ENCODE measurements around the gene COL23A1. TPM values are rescaled to one million over a fixed set of nuclear protein-coding genes. Genes with fewer than 3 reads are reported as not detected.

Gene COL23A1
- total RNA-seq, 1 donor from 2014 or later: 4.3 TPM

DNA sequence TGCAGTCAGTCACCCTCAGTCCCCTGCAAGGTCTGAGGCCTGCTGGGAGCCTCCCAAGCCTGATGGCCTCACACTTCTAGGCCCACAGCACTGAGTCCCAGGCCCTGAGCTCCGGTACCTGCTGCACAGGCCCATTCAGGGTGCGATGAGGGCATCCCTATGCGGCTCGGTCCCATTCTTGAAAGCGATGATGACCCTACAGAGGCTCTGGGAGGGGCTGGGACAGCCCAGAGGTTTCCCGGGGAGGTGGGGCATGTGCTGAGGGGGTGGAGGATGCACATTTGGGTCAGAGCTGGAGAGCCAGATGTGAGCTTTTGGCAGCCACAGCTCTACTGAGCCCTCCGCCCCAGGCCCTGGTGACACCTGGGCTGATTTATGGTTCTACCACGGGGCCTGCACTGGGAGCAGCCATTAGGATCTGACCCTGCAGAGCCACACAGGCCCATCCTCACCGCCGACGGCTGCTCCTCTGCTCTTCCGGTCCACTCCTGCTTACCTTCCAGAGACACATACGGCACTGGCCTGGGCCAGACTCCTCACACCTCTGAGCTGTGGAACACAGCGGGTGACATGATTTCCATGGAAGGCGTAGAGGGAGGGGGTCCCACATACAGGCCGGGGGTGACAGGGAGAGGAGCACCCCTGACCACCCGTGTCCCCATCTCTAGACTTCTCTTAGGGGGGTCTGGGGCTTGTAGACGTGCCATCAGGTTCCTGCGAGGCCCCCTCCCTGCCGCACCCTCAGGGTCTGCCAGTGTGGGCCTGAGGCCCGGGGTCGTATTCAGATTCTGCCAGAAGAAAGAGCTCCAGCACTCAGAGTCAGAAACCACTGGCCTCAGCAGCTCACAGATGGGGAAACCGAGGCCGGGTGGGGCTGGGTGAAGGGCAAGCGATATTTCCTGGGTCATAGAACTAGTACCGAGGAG, 53.4 kb downstream of the COL23A1 start:
- DNase-seq (ENCODE audit: low spot score in 2 of 2): no peak
- Histone ChIP-seq H3K9me3 (no peaks in the 10 kb centered on the region), H3K27me3 (no peaks in the 10 kb centered on the region), H3K36me3 (no peaks in the 10 kb centered on the region), H3K4me3 (no peak overlapping the region), H3K27ac (no peak overlapping the region), H3K4me1 (no peaks in the 10 kb centered on the region)
- intact Hi-C loops (cut with DNase I): no loop called here
- TF ChIP-seq, protein P1, sequence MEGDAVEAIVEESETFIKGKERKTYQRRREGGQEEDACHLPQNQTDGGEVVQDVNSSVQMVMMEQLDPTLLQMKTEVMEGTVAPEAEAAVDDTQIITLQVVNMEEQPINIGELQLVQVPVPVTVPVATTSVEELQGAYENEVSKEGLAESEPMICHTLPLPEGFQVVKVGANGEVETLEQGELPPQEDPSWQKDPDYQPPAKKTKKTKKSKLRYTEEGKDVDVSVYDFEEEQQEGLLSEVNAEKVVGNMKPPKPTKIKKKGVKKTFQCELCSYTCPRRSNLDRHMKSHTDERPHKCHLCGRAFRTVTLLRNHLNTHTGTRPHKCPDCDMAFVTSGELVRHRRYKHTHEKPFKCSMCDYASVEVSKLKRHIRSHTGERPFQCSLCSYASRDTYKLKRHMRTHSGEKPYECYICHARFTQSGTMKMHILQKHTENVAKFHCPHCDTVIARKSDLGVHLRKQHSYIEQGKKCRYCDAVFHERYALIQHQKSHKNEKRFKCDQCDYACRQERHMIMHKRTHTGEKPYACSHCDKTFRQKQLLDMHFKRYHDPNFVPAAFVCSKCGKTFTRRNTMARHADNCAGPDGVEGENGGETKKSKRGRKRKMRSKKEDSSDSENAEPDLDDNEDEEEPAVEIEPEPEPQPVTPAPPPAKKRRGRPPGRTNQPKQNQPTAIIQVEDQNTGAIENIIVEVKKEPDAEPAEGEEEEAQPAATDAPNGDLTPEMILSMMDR (IDR thresholded peaks at IDR 0.05): no peak

- intact Hi-C loops (cut with DNase I): no loop called here
- H3K27ac ChIP-seq: no peak overlapping the region
- no peaks in the 10 kb centered on the region for H3K9me3 ChIP-seq
- DNase-seq (ENCODE audit: low spot score in 2 of 2): no peak
- H3K36me3 ChIP-seq: no peaks in the 10 kb centered on the region
- TF ChIP-seq, protein P1 (IDR thresholded peaks at IDR 0.05): no peak
- no peaks in the 10 kb centered on the region for H3K4me1 ChIP-seq
- H3K4me3 ChIP-seq: no peak overlapping the region
- no peaks in the 10 kb centered on the region for H3K27me3 ChIP-seq
Measured at GRCh38 chr5:178535299-178536175, 54.7 kb downstream of the COL23A1 start.

- Histone ChIP-seq H3K27me3 (no peaks in the 10 kb centered on the region), H3K9me3 (no peaks in the 10 kb centered on the region), H3K4me3 (no peak overlapping the region), H3K36me3 (no peaks in the 10 kb centered on the region), H3K27ac (no peak overlapping the region), H3K4me1 (no peaks in the 10 kb centered on the region)
- TF ChIP-seq, protein P1 (IDR thresholded peaks at IDR 0.05): no peak
- DNase-seq (ENCODE audit: low spot score in 2 of 2): no peak
- intact Hi-C loops (cut with DNase I): no loop called here
Measured at GRCh38 chr5:178533136-178533535, 57.1 kb downstream of the COL23A1 start.

GRCh38 chr5:178532666-178533065, 57.5 kb downstream of the COL23A1 start:
- DNase-seq (ENCODE audit: low spot score in 2 of 2): no peak
- Histone ChIP-seq H3K27me3 (no peaks in the 10 kb centered on the region), H3K36me3 (no peaks in the 10 kb centered on the region), H3K4me3 (no peak overlapping the region), H3K27ac (no peak overlapping the region), H3K4me1 (no peaks in the 10 kb centered on the region), H3K9me3 (no peaks in the 10 kb centered on the region)
- TF ChIP-seq, protein P1 (IDR thresholded peaks at IDR 0.05): no peak
- intact Hi-C loops (cut with DNase I): no loop called here

GRCh38 chr5:178532236-178532635, 58.0 kb downstream of the COL23A1 start:
- Histone ChIP-seq H3K27ac (no peak overlapping the region), H3K36me3 (no peaks in the 10 kb centered on the region), H3K4me1 (no peaks in the 10 kb centered on the region), H3K27me3 (no peaks in the 10 kb centered on the region), H3K9me3 (no peaks in the 10 kb centered on the region), H3K4me3 (no peak overlapping the region)
- DNase-seq (ENCODE audit: low spot score in 2 of 2): no peak
- TF ChIP-seq, protein P1 (IDR thresholded peaks at IDR 0.05): no peak
- intact Hi-C loops (cut with DNase I): no loop called here

All from ascending aorta (tissue), 2 donors.